GM12872 (cell line): ENCODE data around the gene LPP.

Experiments
- CTCF ChIP-seq: IDR thresholded peaks from 3 replicates; pipeline ENCODE4 v1.5.1; 2011; ENCODE audit warnings: low read depth, mild to moderate bottlenecking, low read length, moderate library complexity; ENCODE audit not compliant: insufficient read depth

Gene LPP

GRCh38 chr3:188786424-188786823, 632.5 kb downstream of the LPP start:
- TF ChIP-seq CTCF = no peak

- TF ChIP-seq CTCF = no peak
Measured at GRCh38 chr3:188788621-188789081, 634.7 kb downstream of the LPP start.

DNA sequence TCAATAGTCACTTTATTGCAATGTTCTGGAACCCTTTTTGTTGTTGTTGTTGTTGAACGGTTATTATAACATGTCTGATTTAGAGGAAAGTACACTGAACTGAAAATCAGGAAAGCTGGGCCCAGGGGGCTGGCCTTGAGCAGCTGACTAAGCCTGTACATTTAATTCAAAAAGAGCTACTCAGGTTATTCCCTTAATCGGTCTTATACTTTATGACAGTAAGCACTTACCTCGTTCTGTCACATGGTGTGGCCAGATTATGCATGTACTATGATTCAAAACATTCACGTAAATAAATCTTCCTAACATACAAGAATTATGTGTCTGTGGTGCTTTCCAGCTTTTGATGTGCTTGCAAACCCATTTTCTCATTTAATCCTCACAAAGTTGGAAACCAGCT, 635.3 kb downstream of the LPP start:
- no peak for TF ChIP-seq CTCF

- TF ChIP-seq CTCF = no peak
Measured at GRCh38 chr3:188791311-188791710, 637.4 kb downstream of the LPP start.

DNA sequence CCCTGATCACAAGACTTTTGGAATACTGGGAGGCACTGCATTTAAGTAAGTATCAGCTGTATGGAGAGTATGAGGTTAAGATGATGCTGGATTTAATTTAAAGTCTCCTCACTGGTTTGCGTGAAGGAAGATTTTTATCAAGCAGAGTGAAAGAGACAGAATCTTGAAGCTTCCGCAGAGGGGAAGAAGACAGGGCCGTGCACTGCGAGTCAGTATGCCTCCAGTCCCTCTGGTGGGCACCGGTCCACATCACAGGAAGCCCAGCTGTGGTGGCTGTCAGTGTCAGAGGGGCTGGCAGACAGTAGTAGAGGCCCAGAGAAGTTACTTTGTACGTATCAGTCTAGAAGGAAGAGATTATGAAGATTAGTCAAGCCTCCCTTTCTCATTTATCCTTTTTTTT, 638.8 kb downstream of the LPP start:
- TF ChIP-seq CTCF = no peak

DNA sequence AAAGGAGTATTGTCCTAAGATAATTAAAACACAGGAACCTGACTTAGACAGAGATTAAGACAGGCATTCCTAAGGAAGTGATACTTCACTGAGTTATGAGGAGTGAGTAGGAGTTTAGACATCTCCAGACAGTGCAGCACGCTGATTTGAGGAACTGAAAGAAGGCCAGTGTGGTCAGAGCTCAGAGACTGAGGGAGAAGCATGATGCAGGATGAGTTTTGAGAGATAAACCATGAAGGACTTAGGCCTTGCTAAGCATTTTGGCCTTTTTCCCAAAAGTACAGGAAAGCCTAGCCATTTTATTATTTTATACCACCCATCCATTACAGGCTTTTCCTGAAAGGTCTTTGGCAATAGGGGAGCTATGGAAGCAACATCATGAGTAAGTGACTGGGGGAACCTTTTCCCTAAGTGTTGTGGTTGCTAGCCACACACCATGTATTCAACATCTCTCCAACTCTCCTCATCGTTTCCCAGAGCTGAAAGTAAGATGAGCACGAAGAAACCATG, 642.2 kb downstream of the LPP start:
- TF ChIP-seq CTCF = no peak

DNA sequence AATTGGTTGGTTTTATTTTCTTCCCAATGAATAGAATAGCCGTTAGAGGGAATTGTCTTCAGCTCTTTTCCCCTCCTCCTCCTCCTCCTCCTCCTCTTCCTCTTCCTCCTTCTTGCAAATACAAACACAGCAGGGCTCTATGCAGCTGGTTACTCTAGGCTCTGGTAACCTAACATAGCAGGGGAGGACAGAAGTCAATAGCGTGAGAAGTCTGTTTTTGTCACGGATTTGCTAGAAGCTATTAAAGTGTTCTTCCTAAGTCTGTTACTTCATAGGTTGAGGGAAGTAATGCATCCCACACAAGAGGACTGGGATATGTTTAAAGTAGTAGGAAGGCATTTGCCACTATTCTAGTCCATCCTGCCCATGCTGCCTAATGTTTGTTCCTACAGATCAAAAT, 643.1 kb downstream of the LPP start:
- no peak for TF ChIP-seq CTCF
